ENCODE results near the gene NLRP1.
"Not testable (repeated sequence)": the region's sequence is repeated elsewhere in the genome, so short reads cannot be mapped to it uniquely, and the experiment has no call there.

The NLRP1 gene

DNA sequence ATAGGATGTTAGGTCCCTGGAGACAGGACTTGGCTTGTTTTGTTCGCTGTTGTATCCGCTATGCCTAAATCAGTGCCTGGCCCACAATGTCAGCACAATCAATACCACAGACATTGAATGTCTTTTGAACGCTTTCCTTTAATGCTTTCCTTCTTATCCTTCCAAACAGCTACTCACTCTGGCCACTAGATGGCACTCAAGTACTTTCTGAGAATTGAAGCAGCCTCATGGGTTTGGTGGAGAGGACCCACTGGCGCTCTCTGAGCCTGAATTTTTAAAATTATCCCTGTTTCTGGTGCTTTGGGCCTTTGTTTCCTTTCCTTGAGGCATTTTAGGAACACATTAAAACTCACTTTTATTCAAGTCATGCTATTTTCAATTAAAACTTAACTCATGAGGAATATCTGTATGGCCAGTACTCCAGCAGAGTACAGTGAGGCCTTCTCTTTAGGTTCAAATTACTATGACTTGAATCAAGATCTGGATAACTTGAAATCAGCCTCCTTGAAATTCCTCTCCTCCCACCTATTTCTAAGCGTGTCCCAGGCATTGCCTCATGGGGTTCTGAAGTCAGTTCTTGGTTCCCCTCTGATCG lies 3.2 kb upstream of the NLRP1 start:
- no peak for DNase-seq (ENCODE audit: low read depth in 2 of 2)

DNA sequence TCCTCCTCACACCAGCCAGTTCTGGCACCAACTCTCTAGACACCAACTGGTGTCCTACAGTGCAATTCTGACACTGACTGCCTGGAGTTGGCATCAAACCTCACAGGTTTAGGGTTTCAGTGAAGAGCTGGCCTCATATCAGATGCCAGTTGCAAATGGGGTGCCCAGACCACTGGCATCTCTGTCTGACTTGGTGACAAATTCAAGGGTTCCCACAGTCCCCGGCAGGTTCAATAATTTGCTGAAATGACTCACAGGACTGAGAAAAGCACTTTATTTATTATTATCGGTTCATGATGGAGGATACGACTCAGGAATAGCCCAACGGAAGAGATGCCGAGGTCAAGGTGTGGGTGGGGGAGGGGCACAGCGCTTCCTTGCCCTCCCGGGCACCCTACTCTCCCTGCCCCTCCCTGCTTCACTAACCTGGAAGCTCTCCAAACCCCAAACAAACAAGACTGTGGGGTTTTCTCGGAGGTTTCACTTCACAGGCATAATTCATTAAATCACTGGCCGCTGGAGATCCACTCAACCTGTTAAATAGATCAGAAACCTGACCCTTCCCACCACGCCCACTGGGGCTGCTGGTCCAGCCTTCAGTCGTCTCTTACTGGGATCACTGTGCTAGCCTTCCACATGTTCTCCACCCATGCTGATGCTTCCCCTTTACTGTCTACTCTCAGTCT lies 1.7 kb upstream of the NLRP1 start:
- no peak for DNase-seq (ENCODE audit: low read depth in 2 of 2)

DNA sequence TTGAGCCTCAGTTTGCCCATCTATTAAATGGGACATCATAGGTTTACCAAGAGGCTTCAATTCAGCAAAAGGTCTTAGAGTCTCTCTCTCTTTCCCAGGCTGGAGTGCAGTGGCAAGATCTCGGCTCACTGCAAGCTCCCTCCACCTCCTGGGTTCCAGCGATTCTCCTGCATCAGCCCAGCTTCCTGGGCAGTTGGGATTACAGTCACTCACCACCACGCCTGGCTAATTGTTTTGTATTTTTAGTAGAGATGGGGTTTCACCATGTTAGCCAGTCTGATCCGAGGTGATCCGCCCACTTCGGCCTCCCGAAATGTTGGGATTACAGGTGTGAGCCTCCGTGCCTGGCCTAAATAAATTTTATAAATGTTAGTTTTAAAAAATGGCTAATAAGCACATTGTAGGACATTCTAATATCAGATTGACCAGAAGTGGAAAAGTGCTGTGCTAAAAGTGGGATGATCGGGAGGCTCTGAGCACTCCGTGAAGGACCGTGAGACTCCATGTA lies 1.0 kb upstream of the NLRP1 start:
- no peak for DNase-seq (ENCODE audit: low read depth in 2 of 2)

DNA sequence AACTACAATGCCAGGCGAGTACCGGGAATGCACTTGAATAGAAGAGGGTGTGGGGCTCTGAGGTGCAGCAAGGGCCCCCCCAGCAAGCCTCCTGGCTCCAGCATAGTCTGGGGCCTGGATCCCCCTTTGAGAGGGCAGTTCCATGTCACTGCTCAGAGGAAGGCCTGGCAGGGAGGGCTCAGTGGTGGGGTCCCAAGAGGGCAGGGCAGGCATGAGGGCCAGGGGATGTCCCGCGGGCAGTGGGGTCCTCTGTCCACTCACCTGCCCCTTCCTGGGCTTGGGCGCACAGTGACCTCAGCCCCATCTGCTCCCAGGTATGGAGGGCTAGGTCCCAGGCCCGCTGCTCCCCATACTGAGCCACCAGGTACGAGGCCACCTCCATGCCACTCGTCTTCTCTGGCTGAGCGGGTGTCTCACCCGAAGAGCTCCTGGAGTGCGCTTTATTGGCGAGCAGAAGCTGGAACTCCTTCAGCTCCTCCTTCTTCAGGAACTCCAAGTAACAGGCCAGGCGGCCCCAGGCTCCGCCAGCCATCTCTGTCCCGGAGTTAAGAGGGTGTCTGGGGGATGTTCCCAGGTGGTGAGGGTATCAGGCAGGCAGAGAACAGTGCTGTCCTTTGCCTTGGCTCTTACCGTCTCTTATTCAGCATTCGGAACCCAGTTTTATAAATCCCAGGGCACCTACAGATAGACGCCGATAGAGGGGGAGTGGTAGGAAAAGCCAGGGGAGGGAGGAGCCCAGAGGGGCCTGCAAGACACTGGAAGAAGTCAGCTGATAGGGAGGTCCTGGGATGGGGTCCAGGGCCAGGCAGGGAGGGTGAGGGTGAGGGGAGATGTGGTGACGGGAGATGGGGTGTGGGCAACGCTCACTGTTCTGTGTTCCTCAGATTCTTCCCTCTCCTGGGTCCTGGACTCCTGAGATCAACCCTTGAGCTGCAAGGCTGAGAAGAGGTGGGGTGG lies 605 bp downstream of the NLRP1 start:
- no peak for DNase-seq (ENCODE audit: low read depth in 2 of 2)

DNA sequence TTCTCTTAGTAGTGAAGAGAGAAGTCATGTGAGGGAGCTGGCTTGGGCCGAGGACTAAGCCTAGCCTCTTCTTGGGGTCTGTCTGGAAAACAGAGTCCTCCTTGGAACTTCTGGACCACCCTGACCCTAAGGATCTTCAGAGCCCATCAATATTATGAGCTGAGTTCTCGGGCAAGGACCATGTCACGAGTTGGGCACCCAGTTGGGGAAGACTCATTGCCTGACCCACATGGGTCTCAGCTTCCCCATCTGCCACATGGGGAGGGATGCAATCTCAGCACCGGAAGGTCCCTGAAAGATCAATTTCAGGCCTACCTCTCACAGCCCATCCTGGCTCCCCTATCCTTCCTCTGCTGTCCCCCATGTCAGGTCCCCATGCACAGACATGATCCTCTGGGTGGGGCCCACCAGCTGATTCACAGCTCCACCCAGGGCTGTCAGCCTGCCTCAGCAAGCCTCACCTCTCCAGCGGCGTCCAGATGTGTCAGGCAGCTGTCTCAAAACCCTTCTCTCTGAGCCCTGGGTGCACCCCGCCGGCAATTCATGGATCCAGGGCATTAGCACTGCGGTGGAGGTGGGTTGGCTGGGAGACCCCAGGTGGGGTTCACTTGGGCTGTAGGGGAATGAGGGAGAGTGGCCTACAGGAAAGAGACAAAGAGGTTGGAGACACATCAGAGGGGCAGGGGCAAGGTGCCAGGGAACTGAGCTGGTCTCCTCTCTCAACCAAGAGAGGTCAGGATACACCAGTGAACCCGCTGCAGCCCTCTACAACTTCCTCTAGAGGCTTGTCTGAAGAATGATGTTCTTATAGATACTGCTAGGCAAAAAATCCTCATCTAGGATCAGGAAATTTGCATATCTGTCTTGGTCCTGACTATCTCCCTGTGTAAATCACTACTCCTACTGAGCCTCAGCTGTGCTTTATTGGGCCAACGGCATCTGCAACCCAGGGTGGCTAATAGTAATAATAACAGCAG lies 1.8 kb downstream of the NLRP1 start:
- DNase-seq (ENCODE audit: low read depth in 2 of 2): no peak

DNA sequence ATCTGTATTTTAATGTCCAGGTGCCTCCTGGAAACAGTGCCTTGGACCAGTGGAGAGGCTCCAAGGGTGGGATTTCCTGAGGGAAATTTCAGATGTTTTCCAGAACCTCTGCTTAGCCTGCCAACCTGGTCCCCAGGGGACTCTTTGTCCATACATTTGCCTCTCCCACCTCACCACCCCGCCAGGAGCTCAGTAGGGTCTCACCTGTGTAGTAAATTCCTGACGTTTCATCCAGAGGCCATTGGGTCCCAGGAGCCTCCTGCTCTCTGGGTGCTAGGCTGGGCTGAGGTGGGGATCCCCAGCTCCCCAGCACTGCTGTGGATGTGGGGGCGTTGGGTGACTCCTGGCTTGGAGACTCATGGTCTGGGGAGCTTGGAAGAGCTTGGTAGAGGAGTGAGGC lies 2.7 kb downstream of the NLRP1 start:
- DNase-seq (ENCODE audit: low read depth in 2 of 2): no peak

DNA sequence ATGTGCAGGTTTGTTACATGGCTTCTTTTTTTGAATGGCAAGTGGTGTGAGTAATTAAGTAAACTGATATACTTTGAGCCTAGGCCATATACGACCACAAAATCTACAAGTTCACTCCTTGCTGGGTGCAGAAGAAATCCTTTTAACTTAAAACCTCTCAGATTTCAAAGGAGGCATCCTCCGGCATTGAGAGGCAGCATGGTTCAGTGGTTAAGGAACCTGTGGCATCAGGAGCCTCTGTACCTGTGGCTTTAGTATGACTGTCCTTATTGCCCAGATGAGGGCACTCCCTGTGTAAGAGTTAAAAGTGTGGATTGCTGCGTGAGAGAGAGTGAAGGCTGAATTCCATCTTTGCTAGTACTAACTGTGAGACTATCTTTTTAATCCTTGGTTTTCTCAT lies 3.3 kb downstream of the NLRP1 start:
- DNase-seq (ENCODE audit: low read depth in 2 of 2): no peak

DNA sequence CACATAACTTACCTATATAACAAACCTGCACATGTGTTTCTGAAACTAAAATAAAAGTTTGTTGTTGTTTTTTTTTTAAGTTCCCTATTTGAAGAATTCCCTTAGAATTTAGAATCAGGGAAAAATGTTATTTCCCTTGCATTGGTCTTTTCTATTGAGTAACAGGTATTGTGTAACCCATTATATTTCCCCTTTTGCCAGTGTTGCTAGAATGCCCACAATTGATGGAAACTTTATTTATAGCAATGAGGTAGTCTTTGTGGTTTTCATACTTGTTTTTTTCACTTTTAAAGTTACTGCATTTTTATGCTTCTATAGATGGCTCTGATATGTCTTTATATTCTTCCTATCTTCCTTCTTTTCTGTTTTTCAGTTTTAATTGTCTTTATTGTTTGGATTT lies 3.9 kb downstream of the NLRP1 start:
- no peak for DNase-seq (ENCODE audit: low read depth in 2 of 2)

DNA sequence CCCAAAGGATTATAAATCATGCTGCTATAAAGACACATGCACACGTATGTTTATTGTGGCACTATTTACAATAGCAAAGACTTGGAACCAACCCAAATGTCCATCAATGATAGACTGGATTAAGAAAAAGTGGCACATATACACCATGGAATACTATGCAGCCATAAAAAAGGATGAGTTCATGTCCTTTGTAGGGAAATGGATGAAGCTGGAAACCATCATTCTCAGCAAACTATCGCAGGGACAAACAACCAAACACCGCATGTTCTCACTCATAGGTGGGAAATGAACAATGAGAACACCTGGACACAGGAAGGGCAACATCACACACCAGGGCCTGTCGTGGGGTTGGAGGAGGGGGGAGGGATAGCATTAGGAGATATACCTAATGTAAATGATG lies 5.5 kb downstream of the NLRP1 start:
- not testable (repeated sequence) for DNase-seq (ENCODE audit: low read depth in 2 of 2)

DNA sequence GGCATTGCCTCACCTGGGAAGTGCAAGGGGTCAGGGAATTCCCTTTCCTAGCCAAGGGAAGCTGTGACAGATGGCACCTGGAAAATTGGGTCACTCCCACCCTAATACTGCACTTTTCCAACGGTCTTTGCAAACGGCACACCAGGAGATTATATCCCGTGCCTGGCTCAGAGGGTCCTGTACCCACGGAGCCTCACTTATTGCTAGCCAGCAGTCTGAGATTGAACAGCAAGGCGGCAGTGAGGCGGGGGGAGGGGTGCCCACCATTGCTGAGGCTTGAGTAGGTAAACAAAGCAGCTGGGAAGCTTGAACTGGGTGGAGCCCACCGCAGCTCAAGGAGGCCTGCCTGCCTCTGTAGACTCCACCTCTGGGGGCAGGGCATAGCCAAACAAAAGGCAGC lies 11.3 kb downstream of the NLRP1 start:
- DNase-seq (ENCODE audit: low read depth in 2 of 2): not testable (repeated sequence)

DNA sequence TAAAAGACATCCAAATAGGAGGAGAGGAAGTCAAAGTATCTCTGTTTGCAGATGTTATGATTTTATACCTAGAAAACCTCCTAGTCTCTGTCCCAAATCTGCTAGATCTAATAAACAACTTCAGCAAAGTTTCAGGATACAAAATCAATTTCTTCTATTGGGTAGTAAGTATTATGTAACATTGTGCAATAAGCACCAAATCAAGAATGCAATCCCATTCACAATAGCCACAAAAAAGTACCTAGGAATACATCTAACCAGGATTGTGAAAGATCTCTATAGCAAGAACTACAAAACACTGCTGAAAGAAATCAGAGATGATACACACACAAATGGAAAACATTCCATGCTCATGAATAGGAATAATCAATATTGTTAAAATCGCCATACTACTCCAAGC lies 13.0 kb downstream of the NLRP1 start:
- no peak for DNase-seq (ENCODE audit: low read depth in 2 of 2)

DNA sequence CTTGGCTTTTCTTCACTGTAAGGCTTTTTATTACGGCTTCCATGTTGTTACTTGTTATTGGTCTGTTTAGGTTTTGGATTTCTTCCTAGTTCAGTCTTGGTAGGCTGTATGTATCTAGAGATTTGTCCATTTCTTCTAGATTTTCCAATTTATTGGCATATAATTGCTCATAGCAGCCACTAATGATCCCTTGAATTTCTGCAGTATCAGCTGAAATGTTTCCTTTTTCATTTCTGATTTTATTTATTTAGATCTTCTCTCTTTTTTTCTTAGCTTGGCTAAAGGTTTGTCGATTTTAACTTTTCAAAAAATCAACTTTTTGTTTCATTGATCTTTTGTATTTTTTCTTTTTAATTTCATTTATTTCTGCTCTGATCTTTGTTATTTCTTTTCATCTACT lies 18.5 kb downstream of the NLRP1 start:
- DNase-seq (ENCODE audit: low read depth in 2 of 2): no peak

DNA sequence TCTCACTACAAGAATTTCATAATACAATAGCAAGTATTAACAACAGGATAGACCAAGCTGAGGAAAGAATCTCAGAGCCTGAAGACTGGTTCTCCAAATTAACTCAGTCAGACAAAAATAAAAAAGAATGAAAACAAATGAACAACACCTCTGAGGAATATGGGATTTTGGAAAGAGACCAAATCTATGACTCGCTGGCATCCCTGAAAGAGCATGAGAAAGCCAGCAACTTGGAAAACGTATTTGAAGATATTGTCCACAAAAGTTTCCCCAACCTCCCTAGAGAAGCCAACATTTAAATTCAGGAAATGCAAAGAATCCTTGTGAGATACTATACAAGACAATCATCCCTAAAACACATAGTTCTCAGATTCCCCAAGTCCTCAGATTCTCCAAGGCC lies 20.9 kb downstream of the NLRP1 start:
- DNase-seq (ENCODE audit: low read depth in 2 of 2): no peak

DNA sequence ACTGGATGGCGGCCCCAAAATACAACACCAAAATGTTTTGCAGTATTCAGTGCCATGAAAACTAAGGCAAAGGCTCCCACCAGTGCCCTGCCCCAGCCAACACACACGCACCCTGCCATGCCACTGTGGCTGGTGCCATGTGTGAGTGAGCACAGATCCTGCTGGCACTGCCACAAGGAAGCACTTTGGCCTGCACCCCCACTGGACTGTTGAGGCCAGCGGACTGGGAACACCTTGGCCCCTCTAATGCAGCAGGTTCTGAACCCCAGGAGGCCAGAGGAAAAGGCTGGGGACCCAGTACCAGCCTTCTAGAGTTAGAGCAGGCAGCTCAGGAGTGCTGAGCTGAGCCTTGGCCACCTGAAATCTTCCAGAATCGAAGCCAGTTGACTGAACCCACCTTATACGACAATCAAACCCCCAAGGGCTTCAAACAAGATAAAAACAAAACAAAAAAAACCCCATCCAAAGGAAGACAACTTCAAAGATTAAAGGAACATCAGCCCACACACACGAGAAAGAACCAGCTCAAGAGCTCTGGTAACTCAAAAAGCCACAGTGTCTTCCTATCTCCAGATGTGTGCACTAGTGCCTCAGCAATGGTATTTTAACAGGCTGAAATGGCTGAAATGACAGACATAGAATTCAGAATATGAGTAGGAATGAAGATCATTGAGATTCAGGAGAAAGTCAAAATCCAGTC lies 21.5 kb downstream of the NLRP1 start:
- no peak for DNase-seq (ENCODE audit: low read depth in 2 of 2)

DNA sequence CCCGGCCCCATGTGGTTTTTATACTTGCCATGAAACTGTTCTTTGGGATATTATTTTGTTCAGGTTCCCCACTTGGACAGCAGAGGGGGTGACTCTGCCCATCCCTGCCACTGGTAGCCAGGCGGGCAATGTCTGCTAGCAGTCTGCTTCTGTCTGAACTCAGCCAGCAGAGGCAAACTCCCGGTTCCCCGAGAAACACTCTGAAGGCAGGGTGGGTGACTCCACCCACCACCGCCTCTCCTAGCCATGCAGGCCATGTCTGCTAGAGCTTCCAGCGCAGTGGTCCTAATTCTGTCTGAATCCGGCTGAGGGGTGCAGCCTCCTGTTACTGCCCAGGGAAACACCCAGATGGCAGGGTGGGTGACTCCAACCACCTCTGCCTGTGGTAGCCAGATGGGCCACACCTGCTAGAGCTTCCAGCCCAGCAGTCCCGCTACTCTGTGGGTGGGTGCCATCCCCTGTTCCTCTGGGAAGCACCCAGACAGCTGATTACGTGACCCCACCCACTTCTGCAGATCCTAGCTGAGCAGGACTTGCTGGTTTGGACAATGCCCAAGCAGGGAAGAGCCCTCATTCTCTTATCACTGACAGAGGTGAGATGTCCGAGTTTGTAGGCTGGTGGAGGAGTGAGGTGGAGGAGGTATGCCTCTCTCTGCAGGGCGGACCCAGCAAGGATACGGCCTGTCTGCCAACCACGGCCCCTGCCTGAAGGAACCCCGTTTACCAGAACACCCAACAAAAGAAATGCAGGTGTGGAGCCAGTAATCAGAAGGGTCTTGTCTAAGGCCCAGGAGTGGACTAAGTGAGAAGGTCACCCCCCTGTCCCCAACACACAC lies 22.4 kb downstream of the NLRP1 start:
- DNase-seq (ENCODE audit: low read depth in 2 of 2): no peak

DNA sequence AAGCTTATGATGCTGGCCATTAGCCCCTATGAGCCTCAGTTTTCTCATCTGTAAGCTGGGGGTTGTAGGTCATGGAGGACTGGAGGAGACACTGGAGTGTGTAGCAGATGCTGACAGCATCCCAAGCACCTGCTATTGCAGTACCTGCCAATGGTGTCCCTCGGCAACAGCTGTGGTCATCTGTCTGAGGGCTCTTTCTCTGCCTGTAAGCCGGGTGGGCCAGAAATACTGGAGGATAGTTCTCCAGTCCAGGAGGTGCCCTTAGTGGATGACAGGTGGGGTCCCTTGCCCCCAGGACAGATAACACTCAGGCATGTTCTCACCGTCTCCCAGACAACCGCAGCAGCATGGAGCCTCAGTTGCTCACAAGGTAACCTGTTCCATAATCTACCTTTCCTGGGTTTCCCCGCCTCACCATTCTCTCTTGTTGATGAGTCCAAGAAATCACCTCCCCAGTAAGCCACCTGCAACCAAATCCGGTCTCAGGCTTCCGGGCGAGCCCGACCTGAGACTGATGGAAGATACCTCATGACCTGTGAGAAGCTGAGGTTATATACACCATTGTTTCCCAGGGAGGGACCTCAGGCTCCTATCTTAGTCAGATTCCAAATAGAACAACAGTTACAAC lies 23.8 kb downstream of the NLRP1 start:
- DNase-seq (ENCODE audit: low read depth in 2 of 2): no peak

DNA sequence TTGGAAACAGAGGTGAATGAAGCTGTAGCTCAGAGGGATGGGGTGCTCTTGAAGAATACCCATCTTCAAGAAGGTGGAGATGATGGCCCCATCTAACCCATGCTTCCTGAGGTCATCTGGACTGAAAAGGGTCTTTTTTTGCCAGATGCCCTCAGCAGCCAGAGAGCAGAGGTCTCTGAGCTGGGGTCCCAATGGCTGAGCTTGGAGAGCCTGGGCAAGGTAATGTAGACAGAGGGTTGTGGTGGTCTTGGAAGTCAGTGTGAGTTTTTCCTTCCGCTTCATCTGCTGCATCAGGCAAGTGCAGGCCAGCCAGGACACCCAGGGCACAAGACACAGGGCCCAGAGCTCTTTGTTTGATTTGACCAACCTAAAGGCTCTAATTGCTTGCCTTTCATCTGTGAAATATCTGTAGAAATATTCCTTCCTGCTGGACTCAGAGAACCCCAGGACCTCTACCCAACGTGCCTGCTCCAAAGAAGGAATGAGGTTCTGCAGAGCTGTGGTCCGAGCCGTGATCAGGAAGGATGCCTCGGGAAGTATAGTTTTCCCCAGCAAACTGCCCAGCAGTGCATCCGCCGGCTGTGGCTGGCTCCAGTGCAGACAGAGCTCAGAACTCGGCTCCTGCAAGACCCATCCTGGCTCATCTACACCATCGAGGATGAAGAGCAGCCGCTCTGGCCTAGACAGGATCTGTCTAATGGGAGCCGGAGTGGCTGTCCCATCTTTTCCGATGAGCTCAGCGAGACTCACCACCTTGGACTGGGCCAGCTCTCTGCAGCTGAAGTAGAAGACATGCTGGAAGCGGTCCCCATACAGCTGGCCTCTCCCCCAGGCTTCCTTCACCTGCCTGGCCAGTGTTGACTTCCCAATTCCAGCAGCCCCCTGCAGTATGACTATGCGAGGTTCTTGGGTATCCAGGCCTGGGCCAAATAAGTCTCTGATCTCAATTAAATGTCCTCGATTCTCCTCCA lies 25.2 kb downstream of the NLRP1 start:
- no peak for DNase-seq (ENCODE audit: low read depth in 2 of 2)

DNA sequence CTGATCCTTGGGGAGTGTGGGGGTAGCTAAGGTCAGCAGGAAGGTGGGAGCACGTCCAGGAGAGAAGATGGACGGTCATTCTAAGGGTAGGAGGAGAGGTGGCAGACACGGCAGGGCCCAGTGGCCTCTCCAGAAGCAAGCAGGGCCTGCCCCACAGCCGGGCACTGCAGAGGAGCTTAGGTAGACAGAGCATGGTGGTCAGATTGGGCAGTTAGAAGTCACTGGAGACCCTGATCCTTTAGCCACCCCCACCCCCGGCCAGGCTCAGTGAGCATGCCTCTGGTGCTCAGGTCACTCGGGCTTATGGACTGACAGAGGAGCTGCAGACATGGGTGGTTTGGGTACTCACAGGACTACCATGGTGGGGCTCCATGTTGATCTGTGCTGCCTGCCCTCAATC lies 26.3 kb downstream of the NLRP1 start:
- DNase-seq (ENCODE audit: low read depth in 2 of 2): no peak

All from stimulated activated CD8-positive, alpha-beta memory T cell treated with anti-CD3 and anti-CD28 coated beads, Interleukin-2, amount 100 ng/mL, for 48 hours (primary cell).